HepG2 (cell line): ENCODE measurements around the gene ELOA2. TPM values are rescaled to one million over a fixed set of nuclear protein-coding genes. Genes with fewer than 3 reads are reported as not detected.

Experiments
- ATAC-seq: fragments of 200-7000 bp; cut with Tn5 transposase; 3 replicates; pipeline ENCODE4 v1.9.1; 2020; ENCODE audit warnings: mild to moderate bottlenecking, moderate library complexity
- BruUV-seq: library from RNA; stranded (reverse); fragments of 400-500 nt; replicated peaks from 2 replicates; lab custom pipeline; 2021; lab: Mats Ljungman, UMichigan
- CTCF ChIA-PET: fragments of 300-600 bp; formaldehyde crosslinking; extraction: SDS; loops from one replicate; lab custom pipeline; 2021; ENCODE audit warnings: low total read pairs, inconsistent platforms, low intra/inter-chr PET ratio; lab: Yijun Ruan, JAX
- POLR2A ChIA-PET: fragments of 350-600 bp; sonication (Branson Sonifier 250); formaldehyde crosslinking; loops from one replicate; lab custom pipeline; 2020; ENCODE audit warnings: antibody characterized with exemption, inconsistent platforms; lab: Yijun Ruan, JAX
- DNase-seq: peaks from one replicate; pipeline ENCODE4 v3.0.0-alpha.2; 2015; ENCODE audit warnings: low spot score
- FAIRE-seq: peaks from 3 replicates; lab custom pipeline; 2011; peaks lifted over from hg19 to GRCh38; lab: Jason Lieb, UNC
- H2AFZ ChIP-seq: one replicate; pipeline ENCODE4 v1.6.1; 2011; ENCODE audit warnings: low read length, inconsistent platforms
- H3K27ac ChIP-seq: fragments of 300-600 bp; 3 replicates; pipeline ENCODE4 v1.8.0; 2011; ENCODE audit warnings: mixed run types, mild to moderate bottlenecking, mixed read lengths, low read length, inconsistent platforms; ENCODE audit not compliant: insufficient read depth; ENCODE audit errors: extremely low read length
- H3K27me3 ChIP-seq, 2 experiments: fragments of 200-600 bp in 1 of 2; 2 replicates in 1 of 2; 3 replicates in 1 of 2; pipeline versions ENCODE4 v1.6.0 to v1.8.0; 2011; ENCODE audit warnings: low read length in 2 of 2, mild to moderate bottlenecking in 2 of 2, moderate library complexity in 2 of 2, inconsistent platforms in 1 of 2; ENCODE audit not compliant: insufficient read depth in 2 of 2, control insufficient read depth in 1 of 2
- H3K36me3 ChIP-seq, 2 experiments: fragments of 200-600 bp in 1 of 2; replicated peaks in 1 of 2; 2 replicates in 1 of 2; 3 replicates in 1 of 2; pipeline versions ENCODE4 v1.5.1 to v1.8.0; 2011; ENCODE audit warnings: low read length in 2 of 2, inconsistent platforms in 1 of 2; ENCODE audit not compliant: insufficient read depth in 2 of 2, control insufficient read depth in 1 of 2
- H3K4me1 ChIP-seq: 2 replicates; pipeline ENCODE4 v1.5.1; 2012; ENCODE audit warnings: low read length, inconsistent platforms; ENCODE audit not compliant: insufficient read depth
- H3K4me2 ChIP-seq: 2 replicates; pipeline ENCODE4 v1.6.0; 2011; ENCODE audit warnings: low read depth, low read length, inconsistent platforms
- H3K4me3 ChIP-seq, 3 experiments: fragments of 200-600 bp in 1 of 3; sonication (generic), shearing (Covaris generic) in 1 of 3; replicated peaks in 1 of 3; 2 replicates each; pipeline ENCODE4 v1.5.1; 2011 to 2016; ENCODE audit warnings: low read length in 3 of 3, inconsistent platforms in 2 of 3, low read depth in 2 of 3, mild to moderate bottlenecking in 2 of 3, control low read depth in 1 of 3, mixed read lengths in 1 of 3; ENCODE audit not compliant: insufficient read depth in 1 of 3
- H3K79me2 ChIP-seq: one replicate; pipeline ENCODE4 v1.6.1; 2011; ENCODE audit warnings: low read length, inconsistent platforms; ENCODE audit not compliant: insufficient read depth
- H3K9ac ChIP-seq: 2 replicates; pipeline ENCODE4 v1.6.0; 2011; ENCODE audit warnings: mild to moderate bottlenecking, low read depth, low read length, inconsistent platforms; ENCODE audit not compliant: insufficient read depth
- H3K9me3 ChIP-seq: 2 replicates; pipeline ENCODE4 v1.5.1; 2012; ENCODE audit warnings: mild to moderate bottlenecking, low read length
- H4K20me1 ChIP-seq: 2 replicates; pipeline ENCODE4 v1.6.0; 2011; ENCODE audit warnings: inconsistent platforms, mild to moderate bottlenecking, low read length, moderate library complexity; ENCODE audit not compliant: insufficient read depth
- BRCA1 ChIP-seq: sonication (generic); formaldehyde crosslinking; IDR thresholded peaks from 2 replicates; pipeline ENCODE4 v1.4.0; 2020; ENCODE audit warnings: missing genetic modification reagents
- ELF4 ChIP-seq: sonication (generic); formaldehyde crosslinking; IDR thresholded peaks from 2 replicates; pipeline ENCODE4 v1.5.0; 2020; ENCODE audit warnings: missing genetic modification reagents, mild to moderate bottlenecking, moderate library complexity, borderline replicate concordance
- EZH2 ChIP-seq: conservative IDR thresholded peaks from 2 replicates; pipeline ENCODE4 v1.6.1; 2012; ENCODE audit warnings: mild to moderate bottlenecking, low read depth, low read length, moderate library complexity
- KLF9 ChIP-seq: IDR thresholded peaks from 2 replicates; pipeline ENCODE4 v1.6.1; 2016; ENCODE audit warnings: low read depth
- NR2C2 ChIP-seq: sonication (generic); formaldehyde crosslinking; IDR thresholded peaks from 2 replicates; pipeline ENCODE4 v1.4.0; 2020; ENCODE audit warnings: missing genetic modification reagents, mild to moderate bottlenecking, moderate library complexity, borderline replicate concordance
- PHF5A ChIP-seq: IDR thresholded peaks from one replicate; pipeline ENCODE4 v1.6.1; 2018; ENCODE audit warnings: low read depth, missing genetic modification reagents; ENCODE audit not compliant: unreplicated experiment
- SP2 ChIP-seq: sonication (generic); formaldehyde crosslinking; IDR thresholded peaks from 2 replicates; pipeline ENCODE4 v1.5.1; 2020; ENCODE audit warnings: mild to moderate bottlenecking, missing genetic modification reagents
- STAT5B ChIP-seq: sonication (generic); formaldehyde crosslinking; IDR thresholded peaks from 2 replicates; pipeline ENCODE4 v1.4.0; 2020; ENCODE audit warnings: missing genetic modification reagents
- ZBTB8A ChIP-seq: sonication (generic); formaldehyde crosslinking; IDR thresholded peaks from 2 replicates; pipeline ENCODE4 v1.4.0; 2020; ENCODE audit warnings: mild to moderate bottlenecking, low read depth, missing genetic modification reagents, borderline replicate concordance
- ZKSCAN5 ChIP-seq: sonication (generic); formaldehyde crosslinking; IDR thresholded peaks from 2 replicates; pipeline ENCODE4 v1.5.1; 2020; ENCODE audit warnings: mild to moderate bottlenecking, missing genetic modification reagents
- ZNF331 ChIP-seq: sonication (generic); formaldehyde crosslinking; IDR thresholded peaks from 2 replicates; pipeline ENCODE4 v1.4.0; 2020; ENCODE audit warnings: missing genetic modification reagents
- ZNF34 ChIP-seq: sonication (generic); formaldehyde crosslinking; IDR thresholded peaks from 2 replicates; pipeline ENCODE4 v1.4.0; 2020; ENCODE audit warnings: mild to moderate bottlenecking, missing genetic modification reagents, borderline replicate concordance
- ZNF446 ChIP-seq: sonication (generic); formaldehyde crosslinking; IDR thresholded peaks from 2 replicates; pipeline ENCODE4 v1.5.0; 2020; ENCODE audit warnings: mild to moderate bottlenecking, missing genetic modification reagents
- WGBS: methylation state at CpG from one replicate; pipeline ENCODE4 v1.1.6; 2017; ENCODE audit warnings: low lambda C conversion rate; 5-methylcytosine and 5-hydroxymethylcytosine counted together
- in situ Hi-C: cut with HindIII; loops from 2 replicates; pipeline ENCODE4 v1.10.0; 2017; ENCODE audit warnings: low pct_unique_long_range_greater_than_20kb; ENCODE audit not compliant: extremely low pct_ligation_motif_present
- intact Hi-C: fragments of 100-400 bp; cut with micrococcal nuclease; formaldehyde crosslinking; loops from one replicate; pipeline ENCODE4 v1.10.0; 2022; ENCODE audit not compliant: unreplicated experiment
- polyA plus RNA-seq, 8 experiments: library from polyadenylated mRNA; depleted of rRNA in 3 of 8; stranded (reverse) in 7 of 8; unstranded in 1 of 8; fragments of >200 nt; fragmentation: Illumina TruSeq in 4 of 8; extraction: Trizol in 4 of 8; gene quantifications; 2 replicates each; pipeline versions ENCODE4 v1.2.1 to v1.2.3, GENCODE V29; 2011 to 2016; ENCODE audit warnings: low read depth in 4 of 8, missing spikeins in 1 of 8, mixed read lengths in 1 of 8; ENCODE audit not compliant: insufficient read depth in 1 of 8
- total RNA-seq, 5 experiments: library from RNA; depleted of rRNA; stranded (reverse); fragments of >200 nt; fragmentation: Illumina TruSeq; extraction: Trizol; gene quantifications; 2 replicates each; pipeline ENCODE4 v1.2.3, GENCODE V29; 2016; ENCODE audit warnings: low read depth in 1 of 5
- TF ChIP-seq, protein P1 (sequence below): IDR thresholded peaks from 2 replicates; pipeline ENCODE4 v1.6.1; 2012; ENCODE audit warnings: low read length, improper control_type of control experiment
- TF ChIP-seq, protein P2 (sequence below): sonication (generic); formaldehyde crosslinking; conservative IDR thresholded peaks from 2 replicates; pipeline ENCODE4 v1.8.0; 2022; ENCODE audit warnings: mild to moderate bottlenecking, moderate library complexity, missing genetic modification reagents

Gene ELOA2
- total and polyA plus RNA-seq, 2 of the 13 experiments (the other 11 are each of a cell fraction or from before 2014, with no cell fraction given), result not detected

DNA sequence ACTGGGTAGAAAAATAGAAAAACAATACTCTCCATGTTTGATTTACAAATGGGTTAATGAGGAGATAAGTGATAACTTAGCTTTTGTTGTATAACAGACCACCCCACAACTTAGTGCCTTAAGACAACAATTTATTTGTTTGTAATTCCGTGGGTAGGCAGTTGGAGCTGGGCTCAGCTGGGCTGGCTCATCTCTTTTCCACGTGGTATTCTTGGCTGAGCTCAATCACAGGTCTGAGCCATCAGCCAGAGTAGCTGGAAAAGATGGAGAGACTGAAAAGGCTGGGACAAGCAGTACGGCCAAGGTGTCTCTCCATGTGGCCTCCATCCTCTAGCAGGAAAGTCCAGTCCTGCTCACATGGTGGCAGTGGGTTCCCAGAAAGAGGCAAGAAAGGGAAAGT lies 32.2 kb upstream of the ELOA2 start:
- Histone ChIP-seq H2AFZ (no peak overlapping the region), H4K20me1 (no peaks in the 10 kb centered on the region), H3K9me3 (no peaks in the 10 kb centered on the region), H3K27me3 (no peaks in the 10 kb centered on the region), H3K79me2 (no peaks in the 10 kb centered on the region), H3K4me1 (no peaks in the 10 kb centered on the region), H3K4me2 (no peak overlapping the region), H3K36me3 (no peaks in the 10 kb centered on the region), H3K9ac (no peak overlapping the region)
- ATAC-seq (no peak), FAIRE-seq (no peak)
- BruUV-seq, result no TSS peak
- 36% methylated on average over 3 of the region's 3 CpGs for WGBS
- in situ Hi-C loops, result no loop called here
- CTCF ChIA-PET, result no interaction called here
- POLR2A ChIA-PET, result no interaction called here
- intact Hi-C loops, result no loop called here
- peak; percentile 86 for TF ChIP-seq ZNF331 (CRISPR knock-in tag)
- TF ChIP-seq STAT5B (CRISPR knock-in tag), result no peak
- TF ChIP-seq, all 625 proteins: peak for 1
- Histone ChIP-seq H3K4me3 (no peak overlapping the region), H3K27ac (no peak overlapping the region)
- DNase-seq, result no peak

DNA sequence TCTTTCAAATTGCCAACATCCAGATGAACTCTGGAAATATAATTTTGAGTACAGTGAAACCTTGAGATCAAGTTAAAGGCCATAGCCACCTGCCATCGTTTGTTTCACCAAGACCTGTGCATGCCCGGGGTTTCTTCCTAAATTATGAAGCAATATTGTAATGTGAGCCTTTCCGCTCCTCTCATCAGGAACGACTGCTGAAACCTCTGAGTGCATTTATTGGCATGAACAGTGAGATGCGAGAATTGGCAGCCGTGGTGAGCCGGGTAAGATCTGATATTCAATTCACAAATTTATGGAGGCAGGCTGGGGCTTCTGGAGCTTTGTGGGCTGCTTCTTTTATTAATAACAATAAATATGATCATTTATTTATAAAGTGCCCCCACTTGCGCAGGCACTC lies 27.7 kb upstream of the ELOA2 start:
- intact Hi-C loops, result no loop called here
- no peak for ATAC-seq
- H3K4me1 ChIP-seq, result no peaks in the 10 kb centered on the region
- H4K20me1 ChIP-seq, result no peaks in the 10 kb centered on the region
- no peaks in the 10 kb centered on the region for H3K79me2 ChIP-seq
- POLR2A ChIA-PET, result no interaction called here
- H3K4me2 ChIP-seq, result no peak overlapping the region
- no peak overlapping the region for H3K27ac ChIP-seq
- H3K36me3 ChIP-seq, result no peaks in the 10 kb centered on the region
- CTCF ChIA-PET, result no interaction called here
- no TSS peak for BruUV-seq
- no peak for DNase-seq
- H3K9ac ChIP-seq, result no peak overlapping the region
- H2AFZ ChIP-seq, result no peak overlapping the region
- no peak overlapping the region for H3K4me3 ChIP-seq
- 27% methylated on average over 8 of the region's 8 CpGs for WGBS
- in situ Hi-C loops, result no loop called here
- no peak for FAIRE-seq
- peaks cover 0 to 4% of the 10 kb centered on the region in 2 experiments; a peak in 1 of 5 replicates for H3K27me3 ChIP-seq
- H3K9me3 ChIP-seq, result no peaks in the 10 kb centered on the region
- TF ChIP-seq ZNF446 (CRISPR knock-in tag), result no peak
- TF ChIP-seq BRCA1 (CRISPR knock-in tag), result no peak
- no peak for TF ChIP-seq NR2C2 (CRISPR knock-in tag)
- TF ChIP-seq, protein P1, sequence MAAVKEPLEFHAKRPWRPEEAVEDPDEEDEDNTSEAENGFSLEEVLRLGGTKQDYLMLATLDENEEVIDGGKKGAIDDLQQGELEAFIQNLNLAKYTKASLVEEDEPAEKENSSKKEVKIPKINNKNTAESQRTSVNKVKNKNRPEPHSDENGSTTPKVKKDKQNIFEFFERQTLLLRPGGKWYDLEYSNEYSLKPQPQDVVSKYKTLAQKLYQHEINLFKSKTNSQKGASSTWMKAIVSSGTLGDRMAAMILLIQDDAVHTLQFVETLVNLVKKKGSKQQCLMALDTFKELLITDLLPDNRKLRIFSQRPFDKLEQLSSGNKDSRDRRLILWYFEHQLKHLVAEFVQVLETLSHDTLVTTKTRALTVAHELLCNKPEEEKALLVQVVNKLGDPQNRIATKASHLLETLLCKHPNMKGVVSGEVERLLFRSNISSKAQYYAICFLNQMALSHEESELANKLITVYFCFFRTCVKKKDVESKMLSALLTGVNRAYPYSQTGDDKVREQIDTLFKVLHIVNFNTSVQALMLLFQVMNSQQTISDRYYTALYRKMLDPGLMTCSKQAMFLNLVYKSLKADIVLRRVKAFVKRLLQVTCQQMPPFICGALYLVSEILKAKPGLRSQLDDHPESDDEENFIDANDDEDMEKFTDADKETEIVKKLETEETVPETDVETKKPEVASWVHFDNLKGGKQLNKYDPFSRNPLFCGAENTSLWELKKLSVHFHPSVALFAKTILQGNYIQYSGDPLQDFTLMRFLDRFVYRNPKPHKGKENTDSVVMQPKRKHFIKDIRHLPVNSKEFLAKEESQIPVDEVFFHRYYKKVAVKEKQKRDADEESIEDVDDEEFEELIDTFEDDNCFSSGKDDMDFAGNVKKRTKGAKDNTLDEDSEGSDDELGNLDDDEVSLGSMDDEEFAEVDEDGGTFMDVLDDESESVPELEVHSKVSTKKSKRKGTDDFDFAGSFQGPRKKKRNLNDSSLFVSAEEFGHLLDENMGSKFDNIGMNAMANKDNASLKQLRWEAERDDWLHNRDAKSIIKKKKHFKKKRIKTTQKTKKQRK, result no peak
- no peak for TF ChIP-seq ELF4
- no peak for TF ChIP-seq KLF9 (CRISPR knock-in tag)
- no peak for TF ChIP-seq ZNF34 (CRISPR knock-in tag)
- no peak for TF ChIP-seq PHF5A (CRISPR knock-in tag)
- TF ChIP-seq, protein P2, sequence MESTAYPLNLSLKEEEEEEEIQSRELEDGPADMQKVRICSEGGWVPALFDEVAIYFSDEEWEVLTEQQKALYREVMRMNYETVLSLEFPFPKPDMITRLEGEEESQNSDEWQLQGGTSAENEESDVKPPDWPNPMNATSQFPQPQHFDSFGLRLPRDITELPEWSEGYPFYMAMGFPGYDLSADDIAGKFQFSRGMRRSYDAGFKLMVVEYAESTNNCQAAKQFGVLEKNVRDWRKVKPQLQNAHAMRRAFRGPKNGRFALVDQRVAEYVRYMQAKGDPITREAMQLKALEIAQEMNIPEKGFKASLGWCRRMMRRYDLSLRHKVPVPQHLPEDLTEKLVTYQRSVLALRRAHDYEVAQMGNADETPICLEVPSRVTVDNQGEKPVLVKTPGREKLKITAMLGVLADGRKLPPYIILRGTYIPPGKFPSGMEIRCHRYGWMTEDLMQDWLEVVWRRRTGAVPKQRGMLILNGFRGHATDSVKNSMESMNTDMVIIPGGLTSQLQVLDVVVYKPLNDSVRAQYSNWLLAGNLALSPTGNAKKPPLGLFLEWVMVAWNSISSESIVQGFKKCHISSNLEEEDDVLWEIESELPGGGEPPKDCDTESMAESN (CRISPR knock-in tag), result no peak
- no peak for TF ChIP-seq EZH2
- TF ChIP-seq ZKSCAN5 (CRISPR knock-in tag), result no peak
- TF ChIP-seq SP2 (CRISPR knock-in tag), result no peak
- no peak for TF ChIP-seq ZBTB8A (CRISPR knock-in tag)
